MM.1S (cell line): Measurements from ENCODE around the gene TP53I3.
"Not testable (repeated sequence)": the region's sequence is repeated elsewhere in the genome, so short reads cannot be mapped to it uniquely, and the experiment has no call there.

ENCODE experiments used
- DNase-seq: peaks from one replicate; pipeline ENCODE4 v3.0.0-alpha.2; 2015
- H2AFZ ChIP-seq: fragments of 300-600 bp; sonication (generic); 2 replicates; pipeline ENCODE4 v1.6.0; 2016; ENCODE audit warnings: antibody characterized with exemption, low read length
- H3F3A ChIP-seq: fragments of 300-600 bp; sonication (generic); 2 replicates; pipeline ENCODE4 v1.6.1; 2016; ENCODE audit warnings: mild to moderate bottlenecking, antibody characterized with exemption, low read length, moderate library complexity, mixed read lengths; ENCODE audit not compliant: insufficient read depth
- H3K27ac ChIP-seq: fragments of 300-600 bp; sonication (generic); 2 replicates; pipeline ENCODE4 v1.5.1; 2016; ENCODE audit warnings: mild to moderate bottlenecking, low read length
- H3K27me3 ChIP-seq: fragments of 300-600 bp; sonication (generic); replicated peaks from 2 replicates; pipeline ENCODE4 v1.6.0; 2016; ENCODE audit warnings: low read length; ENCODE audit not compliant: insufficient read depth
- H3K36me3 ChIP-seq: fragments of 300-600 bp; sonication (generic); replicated peaks from 2 replicates; pipeline ENCODE4 v1.6.1; 2016; ENCODE audit warnings: mild to moderate bottlenecking, low read length, mixed read lengths; ENCODE audit not compliant: insufficient read depth
- H3K4me1 ChIP-seq: fragments of 300-600 bp; sonication (generic); 2 replicates; pipeline ENCODE4 v1.6.1; 2016; ENCODE audit warnings: low read length, mixed read lengths
- H3K4me2 ChIP-seq: fragments of 300-600 bp; sonication (generic); 2 replicates; pipeline ENCODE4 v1.6.0; 2016; ENCODE audit warnings: low read depth, low read length
- H3K4me3 ChIP-seq: fragments of 300-600 bp; sonication (generic); 2 replicates; pipeline ENCODE4 v1.5.1; 2016; ENCODE audit warnings: low read length, mixed read lengths
- H3K79me2 ChIP-seq: fragments of 300-600 bp; sonication (generic); 2 replicates; pipeline ENCODE4 v1.6.1; 2016; ENCODE audit warnings: mixed run types, low read length, mixed read lengths
- H3K9ac ChIP-seq: fragments of 300-600 bp; sonication (generic); 2 replicates; pipeline ENCODE4 v1.6.1; 2016; ENCODE audit warnings: low read length, mixed read lengths
- H3K9me2 ChIP-seq: fragments of 300-600 bp; sonication (generic); replicated peaks from 2 replicates; pipeline ENCODE4 v1.6.1; 2016; ENCODE audit warnings: mild to moderate bottlenecking, low read length, mixed read lengths; ENCODE audit not compliant: insufficient read depth
- H3K9me3 ChIP-seq: fragments of 300-600 bp; sonication (generic); replicated peaks from 2 replicates; pipeline ENCODE4 v1.6.1; 2016; ENCODE audit warnings: mild to moderate bottlenecking, low read length, mixed read lengths; ENCODE audit not compliant: insufficient read depth
- H4K20me1 ChIP-seq: fragments of 300-600 bp; sonication (generic); 2 replicates; pipeline ENCODE4 v1.6.1; 2016; ENCODE audit warnings: mild to moderate bottlenecking, low read length, moderate library complexity, mixed read lengths; ENCODE audit not compliant: insufficient read depth
- EZH2 ChIP-seq: fragments of 300-600 bp; sonication (generic); optimal IDR thresholded peaks from 2 replicates; pipeline ENCODE3; 2017; ENCODE audit warnings: low read depth, mild to moderate bottlenecking, antibody characterized with exemption, low read length, mixed read lengths
- EZH2phosphoT487 ChIP-seq: fragments of 300-600 bp; sonication (generic); IDR thresholded peaks from 2 replicates; pipeline ENCODE4 v1.6.1; 2018; ENCODE audit warnings: antibody characterized with exemption, low read length
- TF ChIP-seq, protein P1 (sequence below): fragments of 300-600 bp; sonication (generic); IDR thresholded peaks from 2 replicates; pipeline ENCODE4 v1.5.1; 2016; ENCODE audit warnings: antibody characterized with exemption, low read length, mixed read lengths

TP53I3 gene

DNA sequence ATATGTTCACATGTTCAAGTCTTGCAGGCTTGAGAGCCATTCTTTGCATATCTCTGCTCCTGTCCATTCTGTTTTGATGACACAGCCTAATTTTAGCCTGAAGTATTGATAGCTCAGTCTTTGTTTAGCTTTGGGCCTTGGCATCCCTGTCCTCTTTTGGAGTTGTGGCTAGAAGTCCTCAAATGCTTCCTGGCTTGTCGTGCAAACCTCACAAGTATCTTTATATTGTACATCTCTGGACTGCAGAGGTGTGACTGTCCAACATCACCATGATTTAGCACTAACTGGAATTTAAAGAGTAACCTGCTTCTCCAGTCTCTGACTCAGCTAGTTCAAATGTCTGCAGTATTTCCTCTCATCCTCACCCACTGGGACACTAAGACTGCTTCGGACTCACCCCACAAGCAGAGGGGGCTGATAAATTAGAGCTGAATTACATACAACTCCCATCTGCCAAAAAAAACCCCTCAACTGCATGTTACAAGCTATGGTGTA lies 26.8 kb upstream of the TP53I3 start:
- Histone ChIP-seq H4K20me1 (no peaks in the 10 kb centered on the region), H3K9me3 (no peaks in the 10 kb centered on the region), H3K79me2 (no peaks in the 10 kb centered on the region), H3K36me3 (no peaks in the 10 kb centered on the region), H3F3A (no peaks in the 10 kb centered on the region), H3K27me3 (no peaks in the 10 kb centered on the region), H2AFZ (no peak overlapping the region), H3K9ac (no peak overlapping the region), H3K4me2 (no peak overlapping the region), H3K4me3 (no peak overlapping the region), H3K9me2 (no peaks in the 10 kb centered on the region), H3K4me1 (no peaks in the 10 kb centered on the region), H3K27ac (no peak overlapping the region)
- TF ChIP-seq, protein P1, sequence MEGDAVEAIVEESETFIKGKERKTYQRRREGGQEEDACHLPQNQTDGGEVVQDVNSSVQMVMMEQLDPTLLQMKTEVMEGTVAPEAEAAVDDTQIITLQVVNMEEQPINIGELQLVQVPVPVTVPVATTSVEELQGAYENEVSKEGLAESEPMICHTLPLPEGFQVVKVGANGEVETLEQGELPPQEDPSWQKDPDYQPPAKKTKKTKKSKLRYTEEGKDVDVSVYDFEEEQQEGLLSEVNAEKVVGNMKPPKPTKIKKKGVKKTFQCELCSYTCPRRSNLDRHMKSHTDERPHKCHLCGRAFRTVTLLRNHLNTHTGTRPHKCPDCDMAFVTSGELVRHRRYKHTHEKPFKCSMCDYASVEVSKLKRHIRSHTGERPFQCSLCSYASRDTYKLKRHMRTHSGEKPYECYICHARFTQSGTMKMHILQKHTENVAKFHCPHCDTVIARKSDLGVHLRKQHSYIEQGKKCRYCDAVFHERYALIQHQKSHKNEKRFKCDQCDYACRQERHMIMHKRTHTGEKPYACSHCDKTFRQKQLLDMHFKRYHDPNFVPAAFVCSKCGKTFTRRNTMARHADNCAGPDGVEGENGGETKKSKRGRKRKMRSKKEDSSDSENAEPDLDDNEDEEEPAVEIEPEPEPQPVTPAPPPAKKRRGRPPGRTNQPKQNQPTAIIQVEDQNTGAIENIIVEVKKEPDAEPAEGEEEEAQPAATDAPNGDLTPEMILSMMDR: no peak
- TF ChIP-seq EZH2phosphoT487: no peak
- no peak for TF ChIP-seq EZH2
- no peak for DNase-seq

- H3K9me2 ChIP-seq: no peaks in the 10 kb centered on the region
- H3K27ac ChIP-seq: no peak overlapping the region
- H3K4me3 ChIP-seq: no peak overlapping the region
- H3K9ac ChIP-seq: no peak overlapping the region
- TF ChIP-seq, protein P1: no peak
- TF ChIP-seq EZH2phosphoT487: no peak
- no peak for TF ChIP-seq EZH2
- no peaks in the 10 kb centered on the region for H3K9me3 ChIP-seq
- H3K4me1 ChIP-seq: no peaks in the 10 kb centered on the region
- no peaks in the 10 kb centered on the region for H3K27me3 ChIP-seq
- DNase-seq: no peak
- H2AFZ ChIP-seq: no peak overlapping the region
- no peaks in the 10 kb centered on the region for H3K79me2 ChIP-seq
- no peak overlapping the region for H3K4me2 ChIP-seq
- no peaks in the 10 kb centered on the region for H3K36me3 ChIP-seq
- H4K20me1 ChIP-seq: no peaks in the 10 kb centered on the region
- no peaks in the 10 kb centered on the region for H3F3A ChIP-seq
Measured at GRCh38 chr2:24110660-24111303, 26.1 kb upstream of the TP53I3 start.

DNA sequence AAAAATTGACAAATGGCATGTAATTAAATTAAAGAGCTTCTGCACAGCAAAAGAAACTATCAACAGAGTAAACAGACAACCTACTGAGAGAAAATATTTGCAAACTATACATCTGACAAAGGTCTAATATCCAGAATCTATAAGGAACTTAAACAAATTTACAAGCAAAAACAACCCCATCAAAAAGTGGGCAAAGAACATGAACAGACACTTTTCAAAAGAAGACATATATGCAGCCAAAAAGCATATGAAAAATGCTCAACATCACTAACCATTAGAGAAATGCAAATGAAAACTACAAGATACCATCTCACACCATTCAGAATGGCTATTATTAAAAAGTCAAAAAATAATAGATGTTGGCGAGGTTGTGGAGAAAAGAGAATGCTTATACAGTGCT lies 24.8 kb upstream of the TP53I3 start:
- not testable (repeated sequence) for H3K27me3 ChIP-seq, H3F3A ChIP-seq, H3K4me3 ChIP-seq, H3K9ac ChIP-seq, H3K9me2 ChIP-seq, H2AFZ ChIP-seq, H3K4me1 ChIP-seq, H3K79me2 ChIP-seq, H3K9me3 ChIP-seq, H4K20me1 ChIP-seq, H3K27ac ChIP-seq, DNase-seq, H3K36me3 ChIP-seq, H3K4me2 ChIP-seq

DNA sequence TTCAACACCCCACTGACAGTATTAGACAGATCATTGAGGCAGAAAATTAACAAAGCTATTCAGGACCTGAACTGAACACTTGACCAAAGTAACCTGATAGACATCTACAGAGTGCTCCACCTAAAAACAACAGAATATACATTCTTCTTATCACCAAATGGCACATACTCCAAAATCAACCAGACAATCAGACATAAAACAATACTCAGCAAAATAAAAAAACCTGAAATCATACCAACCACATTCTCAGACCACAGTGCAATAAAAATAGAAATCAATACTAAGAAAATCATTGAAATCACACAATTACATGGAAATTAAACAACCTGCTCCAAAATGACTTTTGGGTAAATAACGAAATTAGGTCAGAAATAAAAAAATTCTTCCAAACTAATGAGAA lies 22.7 kb upstream of the TP53I3 start:
- Histone ChIP-seq H3K27me3 (no peaks in the 10 kb centered on the region), H3K4me1 (no peaks in the 10 kb centered on the region), H3K4me3 (no peak overlapping the region), H4K20me1 (no peaks in the 10 kb centered on the region), H3K36me3 (no peaks in the 10 kb centered on the region), H2AFZ (no peak overlapping the region), H3K9me2 (no peaks in the 10 kb centered on the region), H3K4me2 (no peak overlapping the region), H3K9ac (no peak overlapping the region), H3K79me2 (no peaks in the 10 kb centered on the region), H3F3A (no peaks in the 10 kb centered on the region), H3K9me3 (no peaks in the 10 kb centered on the region), H3K27ac (no peak overlapping the region)
- no peak for DNase-seq
- TF ChIP-seq EZH2phosphoT487 (no peak), EZH2 (no peak)
- TF ChIP-seq, protein P1: no peak
